Right atrium auricular region (tissue), 2 donors: ENCODE results near the gene RRM1. TPM values are rescaled to one million over a fixed set of nuclear protein-coding genes. Genes with fewer than 3 reads are reported as not detected.

ENCODE experiments used
- DNase-seq: peaks from one replicate; pipeline ENCODE4 v3.0.0-alpha.2; 2019; ENCODE audit warnings: low spot score
- H3K27ac ChIP-seq, 2 donors: fragments of 200-600 bp; sonication (generic); 1 replicate in 1 of 2; 2 replicates in 1 of 2; pipeline ENCODE4 v1.5.1; 2016 to 2019
- H3K27me3 ChIP-seq, 2 donors: fragments of 200-600 bp; sonication (generic); one replicate each; pipeline versions ENCODE4 v1.5.1 to v1.6.0; 2017 to 2019
- H3K36me3 ChIP-seq: fragments of 200-600 bp; sonication (generic); one replicate; pipeline ENCODE4 v1.5.1; 2016
- H3K4me1 ChIP-seq, 2 donors: fragments of 200-600 bp; sonication (generic); one replicate each; pipeline versions ENCODE4 v1.5.1 to v1.6.0; 2017 to 2019
- H3K4me3 ChIP-seq, 2 donors: fragments of 200-600 bp; sonication (generic); 1 replicate in 1 of 2; 2 replicates in 1 of 2; pipeline ENCODE4 v1.5.1; 2017 to 2019; ENCODE audit warnings: mild to moderate bottlenecking in 1 of 2, moderate library complexity in 1 of 2
- H3K9me3 ChIP-seq, 2 donors: fragments of 200-600 bp; sonication (generic); one replicate each; pipeline ENCODE4 v1.5.1; 2019
- total RNA-seq, 2 donors: library from RNA; depleted of rRNA; stranded (reverse); fragments of >200 nt; gene quantifications; one replicate each; pipeline ENCODE4 v1.1.0, GENCODE V29; 2016
- TF ChIP-seq, protein P1 (sequence below), 2 donors: fragments of 200-600 bp; sonication (generic); IDR thresholded peaks; one replicate each; pipeline ENCODE4 v1.5.1; 2019; ENCODE audit warnings: antibody characterized with exemption in 2 of 2

Gene RRM1
- total RNA-seq, 2 donors from 2014 or later, result 18.3 to 26.7 TPM

DNA sequence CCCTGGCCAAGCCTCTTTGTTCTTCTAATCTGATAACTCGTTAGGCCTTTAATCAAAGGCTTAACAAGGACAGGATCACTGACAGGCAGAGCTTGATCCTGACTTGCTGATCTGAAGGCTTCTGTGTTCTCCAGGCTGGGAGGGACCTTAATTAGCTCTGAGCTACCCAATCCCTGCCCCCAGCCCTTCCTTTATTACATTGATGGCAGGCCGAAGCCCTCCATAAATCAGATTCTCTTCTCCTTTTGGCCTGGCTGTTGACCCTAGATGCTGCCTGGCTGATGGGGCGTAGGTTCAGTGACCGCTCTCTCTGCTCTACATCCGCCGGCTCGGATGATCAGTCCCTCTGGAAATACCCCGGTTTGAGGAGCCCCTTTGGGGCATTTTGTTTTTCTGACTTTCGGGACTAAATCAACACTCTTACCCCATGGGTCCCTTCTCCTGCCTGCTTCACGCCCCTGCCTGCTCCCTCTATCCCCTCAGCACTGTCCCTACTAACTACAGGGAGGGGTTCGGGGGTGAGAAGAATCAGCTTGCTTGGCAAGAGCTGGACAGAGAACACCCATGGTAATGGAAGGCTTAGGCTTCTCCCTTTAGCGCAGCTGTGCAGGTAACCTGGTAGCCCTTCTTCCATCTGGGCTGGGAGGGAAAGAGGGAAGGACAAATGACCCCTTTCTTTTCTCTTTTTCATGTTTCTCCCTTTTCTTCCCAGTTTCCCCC, 10.0 kb upstream of the RRM1 start:
- no peak overlapping the region for H3K27ac ChIP-seq
- TF ChIP-seq, protein P1, sequence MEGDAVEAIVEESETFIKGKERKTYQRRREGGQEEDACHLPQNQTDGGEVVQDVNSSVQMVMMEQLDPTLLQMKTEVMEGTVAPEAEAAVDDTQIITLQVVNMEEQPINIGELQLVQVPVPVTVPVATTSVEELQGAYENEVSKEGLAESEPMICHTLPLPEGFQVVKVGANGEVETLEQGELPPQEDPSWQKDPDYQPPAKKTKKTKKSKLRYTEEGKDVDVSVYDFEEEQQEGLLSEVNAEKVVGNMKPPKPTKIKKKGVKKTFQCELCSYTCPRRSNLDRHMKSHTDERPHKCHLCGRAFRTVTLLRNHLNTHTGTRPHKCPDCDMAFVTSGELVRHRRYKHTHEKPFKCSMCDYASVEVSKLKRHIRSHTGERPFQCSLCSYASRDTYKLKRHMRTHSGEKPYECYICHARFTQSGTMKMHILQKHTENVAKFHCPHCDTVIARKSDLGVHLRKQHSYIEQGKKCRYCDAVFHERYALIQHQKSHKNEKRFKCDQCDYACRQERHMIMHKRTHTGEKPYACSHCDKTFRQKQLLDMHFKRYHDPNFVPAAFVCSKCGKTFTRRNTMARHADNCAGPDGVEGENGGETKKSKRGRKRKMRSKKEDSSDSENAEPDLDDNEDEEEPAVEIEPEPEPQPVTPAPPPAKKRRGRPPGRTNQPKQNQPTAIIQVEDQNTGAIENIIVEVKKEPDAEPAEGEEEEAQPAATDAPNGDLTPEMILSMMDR (IDR thresholded peaks at IDR 0.05), result no peak
- H3K9me3 ChIP-seq, result no peaks in the 10 kb centered on the region
- peaks cover 33% of the 10 kb centered on the region for H3K36me3 ChIP-seq
- no peak for DNase-seq
- H3K27me3 ChIP-seq, result no peaks in the 10 kb centered on the region
- H3K4me1 ChIP-seq, result no peaks in the 10 kb centered on the region
- no peak overlapping the region for H3K4me3 ChIP-seq

GRCh38 chr11:4085575-4085974, 9.0 kb upstream of the RRM1 start:
- no peaks in the 10 kb centered on the region for H3K27me3 ChIP-seq
- no peak overlapping the region for H3K27ac ChIP-seq
- H3K4me3 ChIP-seq, result no peak overlapping the region
- TF ChIP-seq, protein P1 (IDR thresholded peaks at IDR 0.05), result no peak
- DNase-seq, result no peak
- H3K36me3 ChIP-seq, result peaks cover 33% of the 10 kb centered on the region
- no peaks in the 10 kb centered on the region for H3K4me1 ChIP-seq
- H3K9me3 ChIP-seq, result no peaks in the 10 kb centered on the region

DNA sequence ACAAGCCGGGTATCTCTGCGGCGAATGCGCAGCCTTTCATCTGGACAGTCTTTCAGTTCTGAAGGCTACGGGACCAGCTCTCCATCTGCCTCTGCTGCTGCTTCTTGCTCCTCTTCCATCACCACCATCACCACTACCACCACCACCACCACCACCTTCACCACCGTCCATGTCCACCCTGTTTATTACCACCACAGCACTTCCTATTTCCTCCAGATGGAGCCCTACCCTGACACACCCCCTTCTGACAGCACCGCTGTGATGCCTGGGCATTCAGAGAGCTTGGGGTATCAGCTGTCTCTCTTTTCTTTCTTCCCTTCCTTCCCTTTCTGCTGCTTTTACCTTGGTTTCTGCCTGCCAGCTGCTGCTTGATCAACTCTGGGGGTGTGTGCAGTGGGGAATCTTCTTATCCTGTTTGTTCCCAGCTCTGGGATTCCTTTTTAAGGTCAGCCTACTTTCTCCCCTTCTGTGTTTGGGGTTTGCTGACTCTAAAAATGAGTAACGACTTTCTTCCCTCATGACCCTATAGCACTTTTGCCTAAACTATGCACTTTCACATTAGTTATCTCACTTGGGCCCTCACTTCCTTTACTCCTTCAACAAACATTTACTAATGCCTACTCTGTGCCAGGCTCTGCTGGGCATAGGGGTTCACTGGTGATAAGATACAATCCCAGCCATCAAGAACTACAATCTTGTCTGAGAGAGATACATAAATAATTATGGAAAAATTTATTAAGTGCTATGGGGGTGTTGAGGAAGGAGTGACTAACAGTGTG, 7.8 kb upstream of the RRM1 start:
- no peaks in the 10 kb centered on the region for H3K4me1 ChIP-seq
- TF ChIP-seq, protein P1 (IDR thresholded peaks at IDR 0.05), result no peak
- H3K27me3 ChIP-seq, result no peaks in the 10 kb centered on the region

DNA sequence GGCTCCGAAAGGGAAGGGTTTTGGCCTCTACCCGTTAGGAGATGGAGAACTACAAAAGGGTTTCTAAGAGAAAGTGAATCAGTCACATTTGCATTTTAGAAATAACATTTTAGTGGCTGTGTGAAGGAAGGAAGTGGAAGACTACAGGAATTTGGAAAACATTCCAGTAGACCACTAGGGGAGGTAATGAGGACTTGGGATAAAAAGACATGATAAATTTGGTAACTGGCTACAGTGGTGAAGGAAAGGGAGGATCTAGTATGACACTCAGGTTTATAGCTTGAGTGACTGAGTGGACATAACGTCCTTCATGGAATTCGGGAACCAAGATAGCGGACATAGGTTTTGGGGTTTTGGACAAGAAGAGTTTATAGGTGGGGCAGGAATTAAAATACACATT, 7.0 kb upstream of the RRM1 start:
- TF ChIP-seq, protein P1 (IDR thresholded peaks at IDR 0.05), result no peak
- no peak for DNase-seq
- Histone ChIP-seq H3K9me3 (no peaks in the 10 kb centered on the region), H3K4me3 (no peak overlapping the region), H3K27ac (no peak overlapping the region), H3K27me3 (no peaks in the 10 kb centered on the region), H3K4me1 (no peaks in the 10 kb centered on the region), H3K36me3 (peaks cover 32% of the 10 kb centered on the region)

More for the DNA sequence above, 7.8 kb upstream of the RRM1 start:
- no peaks in the 10 kb centered on the region for H3K9me3 ChIP-seq
- H3K4me3 ChIP-seq, result no peak overlapping the region
- no peak for DNase-seq
- H3K36me3 ChIP-seq, result peaks cover 33% of the 10 kb centered on the region
- H3K27ac ChIP-seq, result no peak overlapping the region

GRCh38 chr11:4090258-4090657, 4.3 kb upstream of the RRM1 start:
- Histone ChIP-seq H3K4me1 (peaks cover 0 to 7% of the 10 kb centered on the region in 2 donors), H3K27me3 (no peaks in the 10 kb centered on the region), H3K4me3 (no peak overlapping the region), H3K36me3 (peaks cover 14% of the 10 kb centered on the region), H3K9me3 (no peaks in the 10 kb centered on the region), H3K27ac (no peak overlapping the region)
- TF ChIP-seq, protein P1 (IDR thresholded peaks at IDR 0.05), result no peak
- DNase-seq, result no peak
